Midbrain (tissue), 1 donor: ENCODE results near the gene ROCK1.
A peak's percentile ranks its signal among the peaks of the same experiment; 100 is the strongest.

Experiments
- DNase-seq: peaks from one replicate; lab custom pipeline; 2025; lab: John Stamatoyannopoulos, UW

Gene ROCK1

DNA sequence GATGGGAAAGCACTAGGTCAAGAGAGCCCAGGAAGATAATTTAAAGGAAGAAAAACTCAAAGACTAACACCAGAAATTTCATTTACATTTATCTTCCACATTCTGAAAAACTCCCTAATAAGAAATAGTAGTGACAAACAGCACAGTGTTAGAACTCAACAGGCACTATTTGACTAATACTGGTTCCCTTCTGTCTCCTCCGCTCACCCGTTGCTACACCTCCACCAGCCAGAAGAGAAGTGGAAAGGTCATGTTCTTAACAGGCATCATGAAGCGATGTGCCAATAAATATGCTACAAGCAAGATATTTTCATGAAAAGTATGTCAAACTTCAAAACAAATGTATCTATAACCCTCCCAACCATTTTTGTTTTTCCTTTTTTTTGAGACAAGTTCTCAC, 5.7 kb downstream of the ROCK1 start:
- no peak for DNase-seq

GRCh38 chr18:21101172-21101571, 10.4 kb downstream of the ROCK1 start:
- DNase-seq = no peak

DNA sequence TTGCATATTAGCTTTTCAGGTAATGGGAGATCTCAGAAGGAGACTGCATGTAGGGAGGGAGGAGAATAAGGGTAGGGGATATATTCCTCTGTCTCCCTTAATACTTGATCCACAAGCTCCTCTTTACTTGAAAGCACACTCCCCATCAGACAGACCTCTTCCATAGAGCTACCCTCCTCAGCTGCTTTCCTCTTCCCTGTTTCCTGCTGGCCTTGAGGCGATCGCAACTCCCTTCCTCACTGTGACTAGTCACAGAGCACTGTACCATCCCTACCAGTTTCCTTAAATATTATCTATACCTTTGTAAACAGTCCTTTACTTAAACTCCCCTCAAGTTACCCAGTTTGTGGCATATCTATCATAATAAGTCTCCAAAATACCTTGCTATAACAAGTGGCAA, 10.9 kb downstream of the ROCK1 start:
- no peak for DNase-seq

- DNase-seq = no peak
These were observed 11.5 kb downstream of the ROCK1 start for GRCh38 chr18:21100146-21100545.

DNA sequence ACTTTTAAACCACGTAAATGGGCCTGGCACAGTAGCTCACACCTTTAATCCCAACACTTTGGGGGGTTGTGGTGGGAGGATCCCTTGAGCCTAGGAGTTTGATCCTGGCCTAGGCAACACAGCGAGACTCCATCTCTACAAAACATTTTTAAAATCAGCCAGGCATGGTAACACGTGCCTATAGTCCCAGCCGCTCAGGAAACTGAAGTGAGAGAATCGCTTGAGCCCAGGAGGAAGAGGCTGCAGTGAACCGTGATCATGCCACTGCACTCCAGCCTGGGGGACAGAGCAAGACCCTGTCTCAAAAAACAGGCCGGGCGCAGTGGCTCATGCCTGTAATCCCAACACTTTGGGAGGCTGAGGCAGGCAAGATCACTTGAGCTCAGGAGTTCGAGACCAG, 12.2 kb downstream of the ROCK1 start:
- no peak for DNase-seq

DNA sequence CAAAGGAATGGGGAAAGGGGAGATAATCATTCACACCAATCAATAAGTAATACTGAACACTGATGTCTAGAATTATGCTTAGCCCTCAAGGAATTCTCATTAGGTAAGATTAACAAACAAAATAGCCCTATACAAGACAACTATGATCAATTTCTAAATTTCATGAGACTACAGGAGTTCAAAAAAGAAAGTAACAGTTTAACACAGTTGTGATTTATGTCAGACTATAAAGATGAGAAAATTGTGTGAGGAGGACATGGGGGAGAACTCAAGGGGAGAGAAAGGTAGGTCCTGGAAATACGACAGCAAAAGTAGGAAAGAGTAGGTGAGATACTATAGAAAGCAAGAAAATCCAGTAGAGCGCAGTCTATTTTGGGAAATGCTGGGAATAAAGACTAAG, 14.9 kb downstream of the ROCK1 start:
- DNase-seq = no peak

DNA sequence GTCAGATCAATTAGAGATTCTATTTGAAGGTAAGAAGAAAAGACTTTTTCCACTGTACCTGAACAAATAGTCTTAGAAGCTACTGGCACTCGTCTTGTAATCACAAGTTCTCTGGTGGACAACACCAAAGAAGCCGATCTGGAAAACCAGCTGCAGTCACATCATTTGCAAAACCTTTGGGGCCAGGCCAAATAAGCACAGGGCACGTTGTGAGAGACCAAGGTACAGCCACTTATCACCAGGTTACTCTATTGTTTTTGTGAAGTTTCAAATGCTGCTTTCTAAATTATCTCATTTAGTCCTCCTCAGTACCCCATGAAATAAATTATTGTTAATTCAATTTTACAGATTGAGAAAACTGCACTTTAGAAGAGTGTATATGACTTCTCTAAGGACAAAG, 18.5 kb downstream of the ROCK1 start:
- DNase-seq = no peak

GRCh38 chr18:21090680-21091079, 20.9 kb downstream of the ROCK1 start:
- DNase-seq = no peak

DNA sequence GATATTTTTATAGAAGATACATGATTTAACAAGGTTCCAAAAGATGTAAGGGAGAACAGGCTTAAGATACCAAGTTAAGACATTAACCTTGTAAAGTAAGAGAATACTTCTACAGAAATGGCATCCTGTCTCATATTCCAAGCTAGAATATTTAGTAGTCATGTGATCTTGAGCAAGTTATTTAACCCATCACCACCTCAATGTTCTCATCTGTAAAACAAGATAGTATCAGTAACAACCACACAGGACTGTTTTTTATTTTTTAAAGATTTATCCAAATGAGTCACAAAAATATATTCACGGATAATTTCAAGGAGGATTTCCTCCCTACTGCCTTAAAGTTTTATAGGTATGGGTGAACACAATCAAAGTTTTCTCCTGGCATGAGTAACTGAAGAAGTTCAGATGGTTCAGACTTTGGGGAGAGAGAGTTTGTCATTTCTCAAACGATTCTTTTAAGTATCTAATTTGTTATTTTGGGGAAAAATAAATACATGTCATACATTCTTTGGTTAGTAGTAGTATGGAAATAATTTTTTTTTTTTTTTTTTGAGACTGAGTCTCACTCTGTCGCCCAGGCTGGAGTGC, 25.9 kb downstream of the ROCK1 start:
- DNase-seq = no peak

GRCh38 chr18:21084511-21085078, 27.0 kb downstream of the ROCK1 start:
- DNase-seq = no peak

DNA sequence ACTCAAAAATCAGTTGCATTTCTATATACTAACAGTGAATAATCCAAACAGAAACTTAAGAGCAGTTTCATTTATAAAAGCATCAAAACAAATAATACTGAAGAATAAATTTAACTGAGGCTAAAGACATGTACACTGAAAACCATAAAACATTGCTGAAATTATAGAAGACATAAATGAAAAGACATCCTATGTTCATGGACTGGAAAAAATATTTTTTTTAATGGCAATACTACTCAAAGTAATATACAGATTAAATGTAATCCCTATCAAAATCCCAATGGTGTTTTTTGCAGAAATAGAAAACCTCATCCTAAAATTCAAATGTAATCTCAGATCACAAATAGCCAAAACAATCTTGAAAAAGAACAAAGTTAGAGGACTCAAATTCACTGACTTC, 28.6 kb downstream of the ROCK1 start:
- DNase-seq = no peak

GRCh38 chr18:21081426-21081825, 30.2 kb downstream of the ROCK1 start:
- no peak for DNase-seq

DNA sequence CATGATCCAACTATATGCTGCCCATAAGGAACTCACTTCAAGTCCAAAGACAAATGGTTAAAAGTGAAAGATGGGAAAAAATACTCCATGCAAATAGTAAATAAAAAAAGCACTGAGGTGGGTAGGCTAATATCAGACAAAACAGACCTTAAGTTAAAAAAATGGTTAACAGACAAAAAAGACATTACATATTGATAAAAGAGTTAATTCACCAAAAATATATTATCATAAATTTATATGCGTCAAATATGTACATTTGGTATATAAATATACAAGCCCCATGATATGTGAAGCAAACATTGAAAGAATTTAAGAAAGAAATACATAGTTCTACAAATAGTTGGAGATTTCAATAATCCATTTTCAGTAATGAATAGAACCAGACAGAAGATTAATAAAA, 31.0 kb downstream of the ROCK1 start:
- DNase-seq = no peak

GRCh38 chr18:21074336-21075323, 37.0 kb downstream of the ROCK1 start:
- DNase-seq = no peak

GRCh38 chr18:21073180-21073579, 38.4 kb downstream of the ROCK1 start:
- DNase-seq = no peak

- DNase-seq = no peak
These were observed 40.5 kb downstream of the ROCK1 start for GRCh38 chr18:21071071-21071470.

- no peak for DNase-seq
These were observed 42.1 kb downstream of the ROCK1 start for GRCh38 chr18:21069468-21069867.

DNA sequence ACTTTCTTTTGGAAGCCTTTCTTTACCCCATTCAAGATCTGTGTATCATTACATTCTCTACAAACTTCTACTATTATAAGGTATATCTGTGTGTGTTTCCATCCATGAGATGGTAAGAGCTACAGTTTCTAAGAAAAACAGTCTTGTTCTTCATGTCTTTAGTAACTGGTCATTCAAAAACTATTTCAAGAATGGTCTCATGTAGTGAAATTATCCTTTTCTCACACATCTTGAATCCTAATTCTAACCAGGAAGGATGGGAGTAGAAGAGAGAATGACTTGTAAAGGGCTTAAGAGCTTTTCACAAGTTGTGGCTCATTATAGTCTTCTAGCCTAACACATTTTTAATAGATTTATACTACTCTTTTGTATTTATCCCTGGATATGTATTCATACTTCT, 47.3 kb downstream of the ROCK1 start:
- DNase-seq = no peak

DNA sequence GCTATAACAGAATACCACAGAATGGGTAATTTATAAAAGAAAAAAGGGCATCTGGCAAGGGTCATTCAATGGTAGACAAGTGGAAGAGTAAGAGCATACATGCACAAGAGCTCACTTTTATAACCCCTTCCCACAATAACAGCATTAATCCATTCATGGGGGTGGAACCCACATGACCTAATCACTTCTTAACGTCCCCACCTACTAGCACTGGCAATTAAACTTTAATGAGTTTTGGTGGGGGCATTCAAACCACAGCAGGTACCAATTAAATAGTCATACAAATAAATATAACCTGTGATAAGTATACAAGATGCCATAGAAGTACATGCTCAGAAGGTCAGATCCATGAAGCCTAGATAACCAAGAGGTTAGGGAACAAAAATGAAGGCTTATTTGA, 48.6 kb downstream of the ROCK1 start:
- DNase-seq = no peak

- no peak for DNase-seq
These were observed 54.5 kb downstream of the ROCK1 start for GRCh38 chr18:21057112-21057511.

DNA sequence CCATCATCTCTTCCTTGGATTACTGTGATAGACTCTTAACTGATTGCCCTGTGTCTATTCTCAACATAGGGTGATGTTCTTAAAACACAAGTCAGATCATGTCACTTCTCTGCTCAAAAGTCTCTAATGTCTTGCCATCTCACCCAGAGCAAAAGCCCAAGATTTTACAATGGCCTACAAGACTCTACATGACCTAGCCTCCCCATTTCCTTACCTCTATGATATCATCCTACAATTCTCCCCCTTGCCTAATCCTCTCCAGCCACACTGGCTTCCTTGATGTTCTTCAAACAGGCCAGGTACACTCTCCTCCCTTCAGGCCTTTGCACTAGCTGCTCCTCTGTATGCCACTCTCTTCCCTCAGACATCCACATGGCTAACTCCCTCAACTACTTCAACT, 55.1 kb downstream of the ROCK1 start:
- DNase-seq = no peak

DNA sequence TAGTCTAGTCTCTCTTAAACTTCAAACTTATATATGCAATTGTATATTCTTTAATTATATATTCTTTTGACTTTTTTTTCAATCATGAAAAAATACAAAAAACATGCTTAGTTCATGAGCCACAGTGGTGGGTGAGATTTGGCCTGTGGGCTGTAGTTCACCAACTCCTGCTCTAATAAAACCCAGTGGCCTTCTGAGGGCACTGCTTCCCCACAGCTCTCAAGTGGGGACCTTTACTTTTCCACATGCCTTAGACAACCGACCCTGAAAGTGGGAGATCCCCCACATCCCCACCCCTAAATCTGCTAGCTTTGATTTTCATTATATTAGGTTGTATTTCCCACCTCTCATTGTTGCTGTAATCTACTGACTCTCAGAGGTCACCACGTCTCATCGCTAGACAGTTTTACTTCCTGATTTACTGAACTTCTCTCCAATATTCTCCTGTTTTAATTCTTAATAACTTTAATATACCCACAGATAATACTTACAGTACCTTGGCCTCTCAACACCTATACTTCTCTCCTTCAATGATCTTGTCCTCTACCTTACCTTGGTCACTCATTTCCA, 57.3 kb downstream of the ROCK1 start:
- no peak for DNase-seq

DNA sequence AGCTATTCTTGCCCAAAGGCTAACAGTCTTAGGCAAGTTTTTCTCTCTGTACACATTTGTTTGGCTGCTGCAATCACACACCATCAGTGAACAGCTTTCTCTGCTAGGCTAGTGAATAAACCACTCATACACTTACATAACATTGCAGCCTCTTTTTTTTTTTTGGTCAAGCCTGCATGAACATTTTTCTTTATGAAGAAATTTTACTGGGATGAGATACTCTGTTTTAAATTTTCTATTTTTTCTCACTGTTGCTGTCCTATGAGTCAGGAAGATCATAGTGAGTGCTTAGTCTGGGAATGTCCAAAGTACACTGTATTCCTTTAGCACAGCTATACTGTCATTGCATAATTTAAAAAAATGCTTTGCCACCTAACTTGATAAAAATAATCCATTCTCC, 58.5 kb downstream of the ROCK1 start:
- DNase-seq = peak; percentile 31
